Uterus (tissue), 2 donors: ENCODE data around the gene PSMG4.

Experiments used
- CTCF ChIP-seq, 4 experiments: fragments of 200-600 bp in 2 of 4; fragments of 450-650 bp in 2 of 4; sonication (generic) in 2 of 4; IDR thresholded peaks; one replicate each; pipeline ENCODE4 v1.5.1; 2016 to 2019; ENCODE audit warnings: antibody characterized with exemption in 4 of 4, mild to moderate bottlenecking in 2 of 4, moderate library complexity in 1 of 4
- POLR2A ChIP-seq, 2 donors: fragments of 450-650 bp; IDR thresholded peaks; one replicate each; pipeline ENCODE4 v1.6.1; 2016; ENCODE audit warnings: antibody characterized with exemption in 2 of 2, mild to moderate bottlenecking in 1 of 2, moderate library complexity in 1 of 2

GRCh38 chr6:3261921-3262320 lies 3.2 kb downstream of the PSMG4 start:
- no peak for TF ChIP-seq CTCF (IDR thresholded peaks at IDR 0.05)
- TF ChIP-seq POLR2A (IDR thresholded peaks at IDR 0.05), result no peak
